ENCODE results near the gene CNIH1. TPM values are rescaled to one million over a fixed set of nuclear protein-coding genes. Genes with fewer than 3 reads are reported as not detected.
"Not testable (repeated sequence)": the region's sequence is repeated elsewhere in the genome, so short reads cannot be mapped to it uniquely, and the experiment has no call there.

The CNIH1 gene
- total RNA-seq, 5 donors from 2014 or later (not counting 1 experiment from before 2014, with no cell fraction given), result 39.1 to 52.7 (median 42.1) TPM

DNA sequence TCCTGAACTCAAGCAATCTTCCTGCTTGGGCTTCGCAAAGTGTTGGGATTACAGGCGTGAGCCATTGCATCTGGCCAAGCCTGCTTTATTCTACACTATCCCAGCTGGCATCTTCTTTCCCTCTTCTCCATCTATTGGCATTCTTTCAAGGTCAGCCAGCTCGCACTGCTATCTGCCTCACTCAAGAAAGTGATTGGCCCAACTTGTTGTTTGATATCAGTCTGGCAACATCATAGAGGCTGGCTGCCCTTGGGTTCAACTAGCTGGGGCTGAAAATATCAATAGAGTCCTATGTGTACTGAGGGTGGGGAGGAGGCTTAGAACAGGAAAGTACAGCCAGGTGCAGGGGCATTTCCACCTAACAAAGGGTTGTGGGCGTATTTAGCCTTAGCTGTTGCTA, 30.5 kb upstream of the CNIH1 start:
- POLR2A ChIA-PET, result interaction anchor here in 1 of 2 donors (0.6 kb wide), 1 partner anchor 813 kb away, joined by 3 read pairs; no protein-coding TSS in a partner anchor
- no peaks in the 10 kb centered on the region for H3K27me3 ChIP-seq (replicated peaks in 1 of 2; ENCODE audit: control insufficient read depth in 2 of 2, extremely low read depth in 1 of 2, insufficient read depth in 2 of 2, low read length in 1 of 2)
- no peak overlapping the region for H3K4me3 Mint-ChIP-seq
- no peak overlapping the region for H3K27ac Mint-ChIP-seq
- CTCF ChIA-PET, result no interaction called here
- no peaks in the 10 kb centered on the region for H3K4me1 ChIP-seq (ENCODE audit: control insufficient read depth in 1 of 2, extremely low read depth in 1 of 2, insufficient read depth in 2 of 2, low read length in 2 of 2)
- H3K27me3 Mint-ChIP-seq, result no peaks in the 10 kb centered on the region
- H3K27ac ChIP-seq (ENCODE audit: low read length), result no peak overlapping the region
- H3K4me1 Mint-ChIP-seq, result peaks cover 0 to 7% (median 4%) of the 10 kb centered on the region in 3 donors
- no peak for DNase-seq
- peaks cover 51% of the 10 kb centered on the region for H3K36me3 Mint-ChIP-seq
- 100% methylated on average over 3 of the region's 4 CpGs for WGBS (ENCODE audit: insufficient coverage)
- H3K4me3 ChIP-seq (ENCODE audit: control insufficient read depth in 1 of 2, extremely low read depth in 1 of 2, low read length in 1 of 2), result no peak overlapping the region
- peaks cover 0 to 14% (median 11%) of the 10 kb centered on the region in 3 donors for H3K9me3 Mint-ChIP-seq
- H3K9me3 ChIP-seq, result no peaks in the 10 kb centered on the region
- ATAC-seq (replicated peaks in 1 of 4), result no peak
- peaks cover 0 to 11% of the 10 kb centered on the region in 2 donors for H3K36me3 ChIP-seq (ENCODE audit: control insufficient read depth in 2 of 2, extremely low read depth in 1 of 2, insufficient read depth in 1 of 2, low read length in 1 of 2)

DNA sequence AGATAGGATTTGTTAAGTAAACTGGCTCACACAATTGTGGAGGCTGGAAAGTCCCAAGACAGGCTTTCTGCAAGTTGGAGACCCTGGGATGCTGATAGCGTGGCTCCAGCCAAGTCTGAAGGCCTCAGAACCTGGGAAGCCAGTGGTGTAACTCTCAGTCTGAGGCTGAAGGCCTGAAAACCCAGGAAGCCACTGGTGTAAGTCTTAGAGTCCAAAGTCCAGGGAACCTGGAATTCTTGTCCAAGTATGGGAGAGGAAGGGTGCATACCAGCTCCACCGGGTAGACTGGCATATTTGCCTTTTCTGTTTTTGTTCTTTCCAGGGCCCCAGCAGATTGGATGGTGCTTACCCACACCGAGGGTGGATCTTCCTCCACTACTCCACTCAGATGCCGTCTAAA, 29.5 kb upstream of the CNIH1 start:
- no peak for DNase-seq
- H3K27ac Mint-ChIP-seq, result no peak overlapping the region
- WGBS (ENCODE audit: insufficient coverage), result 90% methylated on average over 1 of the region's 4 CpGs

DNA sequence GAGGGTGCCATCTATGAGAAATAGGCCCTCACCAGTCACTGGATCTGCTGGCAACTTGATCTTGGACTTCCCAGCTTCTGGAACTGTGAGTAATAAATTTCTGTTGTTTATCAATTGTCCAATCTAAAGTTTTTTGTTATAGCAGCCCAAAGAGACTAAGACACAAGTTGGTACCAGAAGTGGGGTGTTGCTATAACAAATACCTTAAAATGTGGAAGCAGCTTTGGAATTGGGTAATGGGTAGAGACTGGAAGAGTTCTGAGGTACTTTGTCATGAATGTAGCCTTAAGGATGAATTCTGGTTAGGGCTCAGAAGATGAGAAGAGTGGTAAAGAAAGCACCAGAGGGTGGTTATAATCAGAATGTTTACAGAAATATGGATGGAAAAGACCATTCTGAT, 26.1 kb upstream of the CNIH1 start:
- no peaks in the 10 kb centered on the region for H3K4me1 Mint-ChIP-seq
- H3K4me1 ChIP-seq (ENCODE audit: control insufficient read depth in 1 of 2, extremely low read depth in 1 of 2, insufficient read depth in 2 of 2, low read length in 2 of 2), result no peaks in the 10 kb centered on the region
- no peak overlapping the region for H3K4me3 Mint-ChIP-seq
- peaks cover 33% of the 10 kb centered on the region for H3K36me3 Mint-ChIP-seq
- ATAC-seq (replicated peaks in 1 of 4) (no peak), DNase-seq (no peak)
- H3K27ac ChIP-seq (ENCODE audit: low read length), result no peak overlapping the region
- ChIA-PET POLR2A (no interaction called here), CTCF (no interaction called here)
- no peaks in the 10 kb centered on the region for H3K27me3 Mint-ChIP-seq
- H3K9me3 ChIP-seq, result no peaks in the 10 kb centered on the region
- no peaks in the 10 kb centered on the region for H3K27me3 ChIP-seq (replicated peaks in 1 of 2; ENCODE audit: control insufficient read depth in 2 of 2, extremely low read depth in 1 of 2, insufficient read depth in 2 of 2, low read length in 1 of 2)
- H3K9me3 Mint-ChIP-seq, result peaks cover 0 to 14% (median 11%) of the 10 kb centered on the region in 3 donors
- no peaks in the 10 kb centered on the region for H3K36me3 ChIP-seq (ENCODE audit: control insufficient read depth in 2 of 2, extremely low read depth in 1 of 2, insufficient read depth in 1 of 2, low read length in 1 of 2)
- no peak overlapping the region for H3K27ac Mint-ChIP-seq
- no peak overlapping the region for H3K4me3 ChIP-seq (ENCODE audit: control insufficient read depth in 1 of 2, extremely low read depth in 1 of 2, low read length in 1 of 2)

More for the DNA sequence above, 29.5 kb upstream of the CNIH1 start:
- peaks cover 0 to 3% of the 10 kb centered on the region in 2 donors for H3K36me3 ChIP-seq (ENCODE audit: control insufficient read depth in 2 of 2, extremely low read depth in 1 of 2, insufficient read depth in 1 of 2, low read length in 1 of 2)
- Mint-ChIP-seq H3K9me3 (peaks cover 0 to 14% (median 11%) of the 10 kb centered on the region in 3 donors), H3K27me3 (no peaks in the 10 kb centered on the region), H3K36me3 (peaks cover 44% of the 10 kb centered on the region), H3K4me1 (peaks cover 0 to 3% (median 0%) of the 10 kb centered on the region in 3 donors), H3K4me3 (no peak overlapping the region)
- no peak for ATAC-seq (replicated peaks in 1 of 4)
- CTCF ChIA-PET, result no interaction called here
- POLR2A ChIA-PET, result no interaction called here
- H3K4me3 ChIP-seq (ENCODE audit: control insufficient read depth in 1 of 2, extremely low read depth in 1 of 2, low read length in 1 of 2), result no peak overlapping the region
- no peaks in the 10 kb centered on the region for H3K27me3 ChIP-seq (replicated peaks in 1 of 2; ENCODE audit: control insufficient read depth in 2 of 2, extremely low read depth in 1 of 2, insufficient read depth in 2 of 2, low read length in 1 of 2)
- no peaks in the 10 kb centered on the region for H3K4me1 ChIP-seq (ENCODE audit: control insufficient read depth in 1 of 2, extremely low read depth in 1 of 2, insufficient read depth in 2 of 2, low read length in 2 of 2)
- no peaks in the 10 kb centered on the region for H3K9me3 ChIP-seq
- no peak overlapping the region for H3K27ac ChIP-seq (ENCODE audit: low read length)

DNA sequence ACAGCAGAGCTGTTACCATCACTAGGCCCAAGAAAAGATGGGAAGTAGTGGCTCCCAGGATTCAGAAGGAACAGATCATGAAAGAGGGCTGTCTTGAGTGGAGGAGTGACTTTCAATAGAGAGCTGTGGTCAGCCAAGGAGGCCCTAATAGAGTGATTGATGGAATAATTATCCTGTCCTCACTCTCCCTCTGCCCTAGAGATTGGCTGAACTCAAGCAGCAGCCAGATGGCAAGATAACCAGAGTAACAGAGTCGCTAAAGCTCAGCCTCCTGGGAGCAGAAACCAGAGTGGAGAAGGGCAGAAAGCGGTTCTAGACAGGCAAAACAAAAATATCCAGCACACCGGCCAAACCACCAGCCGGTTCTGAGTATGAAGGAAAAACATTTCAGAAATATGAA, 24.5 kb upstream of the CNIH1 start:
- Mint-ChIP-seq H3K27ac (no peak overlapping the region), H3K4me1 (no peaks in the 10 kb centered on the region), H3K4me3 (no peak overlapping the region), H3K36me3 (peaks cover 24% of the 10 kb centered on the region), H3K9me3 (peaks cover 0 to 14% (median 11%) of the 10 kb centered on the region in 3 donors), H3K27me3 (no peaks in the 10 kb centered on the region)
- POLR2A ChIA-PET, result no interaction called here
- no peak for DNase-seq
- CTCF ChIA-PET, result interaction anchor here (0.6 to 1.0 kb wide), 2 partner anchors 27 to 41 kb away, joined by 4 to 5 read pairs; no protein-coding TSS in a partner anchor
- no peak overlapping the region for H3K4me3 ChIP-seq (ENCODE audit: control insufficient read depth in 1 of 2, extremely low read depth in 1 of 2, low read length in 1 of 2)
- no peaks in the 10 kb centered on the region for H3K27me3 ChIP-seq (replicated peaks in 1 of 2; ENCODE audit: control insufficient read depth in 2 of 2, extremely low read depth in 1 of 2, insufficient read depth in 2 of 2, low read length in 1 of 2)
- no peaks in the 10 kb centered on the region for H3K36me3 ChIP-seq (ENCODE audit: control insufficient read depth in 2 of 2, extremely low read depth in 1 of 2, insufficient read depth in 1 of 2, low read length in 1 of 2)
- H3K9me3 ChIP-seq, result no peaks in the 10 kb centered on the region
- 50% methylated on average over 1 of the region's 4 CpGs for WGBS (ENCODE audit: insufficient coverage)
- H3K4me1 ChIP-seq (ENCODE audit: control insufficient read depth in 1 of 2, extremely low read depth in 1 of 2, insufficient read depth in 2 of 2, low read length in 2 of 2), result no peaks in the 10 kb centered on the region
- no peak for ATAC-seq (replicated peaks in 1 of 4)
- H3K27ac ChIP-seq (ENCODE audit: low read length), result no peak overlapping the region

DNA sequence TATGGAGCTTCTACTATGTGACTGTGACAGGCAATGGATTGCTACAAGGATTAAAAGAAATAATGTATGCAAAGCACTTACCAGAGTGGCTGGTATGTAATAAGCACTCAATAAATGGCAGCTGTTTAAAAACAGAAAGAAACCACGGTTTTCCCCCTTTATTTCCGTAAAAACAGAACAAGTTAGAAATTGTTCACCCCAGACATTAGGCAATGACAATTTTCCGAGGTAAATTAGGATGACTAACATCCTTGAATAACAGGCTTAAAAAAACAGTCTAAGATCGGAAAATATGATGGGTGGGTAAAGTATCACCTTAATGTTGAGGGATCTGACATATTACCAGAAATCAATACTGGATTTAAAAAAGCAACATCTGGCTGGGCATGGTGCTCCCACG, 20.9 kb upstream of the CNIH1 start:
- ChIA-PET CTCF (interaction anchor here (0.6 to 0.7 kb wide), 2 partner anchors 50 to 441 kb away, joined by 3 to 4 read pairs; partner anchors contain the start of gene GCH1 (in 1 of the 2)), POLR2A (no interaction called here)
- H3K27ac Mint-ChIP-seq, result no peak overlapping the region
- H3K36me3 Mint-ChIP-seq, result peaks cover 7% of the 10 kb centered on the region
- Histone ChIP-seq H3K4me3 (ENCODE audit: control insufficient read depth in 1 of 2, extremely low read depth in 1 of 2, low read length in 1 of 2) (no peak overlapping the region), H3K27ac (ENCODE audit: low read length) (no peak overlapping the region), H3K36me3 (ENCODE audit: control insufficient read depth in 2 of 2, extremely low read depth in 1 of 2, insufficient read depth in 1 of 2, low read length in 1 of 2) (no peaks in the 10 kb centered on the region), H3K4me1 (ENCODE audit: control insufficient read depth in 1 of 2, extremely low read depth in 1 of 2, insufficient read depth in 2 of 2, low read length in 2 of 2) (no peaks in the 10 kb centered on the region), H3K27me3 (replicated peaks in 1 of 2; ENCODE audit: control insufficient read depth in 2 of 2, extremely low read depth in 1 of 2, insufficient read depth in 2 of 2, low read length in 1 of 2) (no peaks in the 10 kb centered on the region), H3K9me3 (no peaks in the 10 kb centered on the region)
- no peak for DNase-seq
- peaks cover 0 to 3% (median 0%) of the 10 kb centered on the region in 3 donors for H3K9me3 Mint-ChIP-seq
- H3K27me3 Mint-ChIP-seq, result no peaks in the 10 kb centered on the region
- 40% methylated on average over 1 of the region's 5 CpGs for WGBS (ENCODE audit: insufficient coverage)
- no peak overlapping the region for H3K4me3 Mint-ChIP-seq
- no peaks in the 10 kb centered on the region for H3K4me1 Mint-ChIP-seq
- ATAC-seq (replicated peaks in 1 of 4), result no peak

DNA sequence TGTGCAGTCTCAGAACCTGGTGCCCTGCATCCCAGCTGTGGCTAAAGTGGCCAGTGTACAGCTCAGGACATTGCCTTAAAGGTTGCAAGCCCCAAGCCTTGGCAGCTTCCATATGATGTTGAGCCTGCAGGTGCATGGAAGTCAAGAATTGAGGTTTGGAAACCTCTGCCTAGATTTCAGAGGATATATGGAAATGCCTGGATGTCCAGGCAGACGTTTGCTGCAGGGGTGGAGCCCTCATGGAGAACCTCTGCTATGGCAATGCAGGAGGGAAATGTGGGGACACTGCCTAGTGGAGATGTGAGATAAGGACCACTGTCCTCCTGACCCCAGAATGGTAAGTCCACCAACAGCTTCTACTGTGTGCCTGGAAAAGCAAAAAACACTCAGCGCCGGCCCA, 17.9 kb upstream of the CNIH1 start:
- peaks cover 0 to 3% (median 0%) of the 10 kb centered on the region in 3 donors for H3K9me3 Mint-ChIP-seq
- no peaks in the 10 kb centered on the region for H3K9me3 ChIP-seq

DNA sequence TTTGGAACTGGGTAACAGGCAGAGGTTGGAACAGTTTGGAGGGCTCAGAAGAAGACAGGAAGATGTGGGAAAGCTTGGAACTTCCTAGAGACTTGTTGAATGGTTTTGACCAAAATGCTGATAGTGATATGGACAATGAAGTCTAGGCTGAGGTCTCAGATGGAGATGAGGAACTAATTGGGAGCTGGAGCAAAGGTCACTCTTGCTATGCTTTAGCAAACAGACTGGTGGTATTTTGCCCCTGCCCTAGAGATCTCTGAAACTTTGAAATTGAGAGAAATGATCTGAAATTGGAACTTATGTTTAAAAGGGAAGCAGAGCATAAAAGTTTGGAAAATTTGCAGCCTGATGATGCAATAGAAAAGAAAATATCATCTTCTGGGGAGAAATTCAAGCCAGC, 17.4 kb upstream of the CNIH1 start:
- H3K27ac ChIP-seq (ENCODE audit: low read length); H3K4me3 ChIP-seq (ENCODE audit: control insufficient read depth in 1 of 2, extremely low read depth in 1 of 2, low read length in 1 of 2); POLR2A ChIA-PET; DNase-seq; H3K27ac Mint-ChIP-seq; H3K9me3 Mint-ChIP-seq; H3K36me3 ChIP-seq (ENCODE audit: control insufficient read depth in 2 of 2, extremely low read depth in 1 of 2, insufficient read depth in 1 of 2, low read length in 1 of 2); H3K4me1 Mint-ChIP-seq; H3K4me1 ChIP-seq (ENCODE audit: control insufficient read depth in 1 of 2, extremely low read depth in 1 of 2, insufficient read depth in 2 of 2, low read length in 2 of 2); H3K9me3 ChIP-seq; H3K4me3 Mint-ChIP-seq; H3K27me3 Mint-ChIP-seq; H3K36me3 Mint-ChIP-seq; CTCF ChIA-PET; ATAC-seq (replicated peaks in 1 of 4); H3K27me3 ChIP-seq (replicated peaks in 1 of 2; ENCODE audit: control insufficient read depth in 2 of 2, extremely low read depth in 1 of 2, insufficient read depth in 2 of 2, low read length in 1 of 2): not testable (repeated sequence)

More for the DNA sequence above, 17.9 kb upstream of the CNIH1 start:
- ATAC-seq (replicated peaks in 1 of 4), result no peak
- peaks cover 7% of the 10 kb centered on the region for H3K36me3 Mint-ChIP-seq
- WGBS (ENCODE audit: insufficient coverage), result 71% methylated on average over 1 of the region's 3 CpGs
- ChIA-PET CTCF (no interaction called here), POLR2A (no interaction called here)
- Histone ChIP-seq H3K4me1 (ENCODE audit: control insufficient read depth in 1 of 2, extremely low read depth in 1 of 2, insufficient read depth in 2 of 2, low read length in 2 of 2) (no peaks in the 10 kb centered on the region), H3K36me3 (ENCODE audit: control insufficient read depth in 2 of 2, extremely low read depth in 1 of 2, insufficient read depth in 1 of 2, low read length in 1 of 2) (no peaks in the 10 kb centered on the region), H3K27ac (ENCODE audit: low read length) (no peak overlapping the region), H3K4me3 (ENCODE audit: control insufficient read depth in 1 of 2, extremely low read depth in 1 of 2, low read length in 1 of 2) (no peak overlapping the region), H3K27me3 (replicated peaks in 1 of 2; ENCODE audit: control insufficient read depth in 2 of 2, extremely low read depth in 1 of 2, insufficient read depth in 2 of 2, low read length in 1 of 2) (no peaks in the 10 kb centered on the region)
- no peak overlapping the region for H3K4me3 Mint-ChIP-seq
- no peak overlapping the region for H3K27ac Mint-ChIP-seq
- H3K27me3 Mint-ChIP-seq, result no peaks in the 10 kb centered on the region
- H3K4me1 Mint-ChIP-seq, result no peaks in the 10 kb centered on the region
- no peak for DNase-seq

Data from T-cell (primary cell).